ENCODE results near the gene LNX1. TPM values are rescaled to one million over a fixed set of nuclear protein-coding genes. Genes with fewer than 3 reads are reported as not detected.

The LNX1 gene
- total and polyA plus RNA-seq, 7 donors: 2.3 to 7.9 (median 4.6) TPM

DNA sequence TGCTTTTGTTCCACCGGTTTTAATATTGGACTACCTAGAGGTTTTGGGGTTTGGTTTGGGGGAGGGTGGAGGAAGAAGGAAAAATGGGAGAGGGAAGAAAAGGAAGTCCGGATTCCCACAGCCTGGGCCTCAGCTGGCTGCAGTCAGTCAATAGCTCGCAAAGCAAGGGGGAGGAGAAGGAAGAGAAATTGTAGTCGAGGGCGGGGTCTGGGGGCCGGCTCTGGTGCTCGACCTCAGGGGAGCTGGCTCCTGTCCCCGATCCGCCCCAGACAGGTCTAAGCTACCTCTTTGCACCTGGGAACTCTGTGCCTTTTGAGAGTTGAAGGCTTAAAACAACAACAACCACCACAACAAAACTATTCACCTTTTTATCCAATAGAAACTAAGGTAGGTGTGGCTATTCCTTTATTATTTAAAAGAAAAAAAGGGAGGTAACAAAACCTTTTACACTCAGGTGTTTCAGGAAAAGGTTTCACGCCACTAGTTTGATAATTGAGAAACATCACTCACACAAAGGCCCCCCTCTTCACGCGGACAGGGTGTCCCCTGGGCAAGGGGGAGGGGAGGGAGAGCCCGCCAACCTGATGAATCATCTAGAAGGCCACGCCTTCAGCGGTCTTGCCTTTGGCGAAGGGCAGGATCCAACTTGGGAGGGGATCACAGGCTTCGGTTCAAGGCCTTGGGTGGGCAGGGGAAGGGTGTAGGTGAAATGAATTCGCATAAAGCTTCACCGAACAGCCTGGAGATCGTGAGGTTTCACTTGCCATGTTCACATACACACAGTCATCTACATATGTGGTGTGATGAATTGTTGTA is 1.6 kb upstream of the LNX1 start:
- Histone ChIP-seq H3K4me3 (no peak overlapping the region), H3K9me3 (no peaks in the 10 kb centered on the region), H3K4me1 (no peaks in the 10 kb centered on the region), H3K27ac (no peak overlapping the region), H3K27me3 (peaks cover 0 to 9% (median 0%) of the 10 kb centered on the region in 3 donors), H3K36me3 (no peaks in the 10 kb centered on the region)
- no peak for DNase-seq
- WGBS, 2 donors: 15 to 27% methylated on average over 20 of the region's 20 CpGs
- intact Hi-C loops (cut with DNase I): no loop called here
- TF ChIP-seq, protein P1, sequence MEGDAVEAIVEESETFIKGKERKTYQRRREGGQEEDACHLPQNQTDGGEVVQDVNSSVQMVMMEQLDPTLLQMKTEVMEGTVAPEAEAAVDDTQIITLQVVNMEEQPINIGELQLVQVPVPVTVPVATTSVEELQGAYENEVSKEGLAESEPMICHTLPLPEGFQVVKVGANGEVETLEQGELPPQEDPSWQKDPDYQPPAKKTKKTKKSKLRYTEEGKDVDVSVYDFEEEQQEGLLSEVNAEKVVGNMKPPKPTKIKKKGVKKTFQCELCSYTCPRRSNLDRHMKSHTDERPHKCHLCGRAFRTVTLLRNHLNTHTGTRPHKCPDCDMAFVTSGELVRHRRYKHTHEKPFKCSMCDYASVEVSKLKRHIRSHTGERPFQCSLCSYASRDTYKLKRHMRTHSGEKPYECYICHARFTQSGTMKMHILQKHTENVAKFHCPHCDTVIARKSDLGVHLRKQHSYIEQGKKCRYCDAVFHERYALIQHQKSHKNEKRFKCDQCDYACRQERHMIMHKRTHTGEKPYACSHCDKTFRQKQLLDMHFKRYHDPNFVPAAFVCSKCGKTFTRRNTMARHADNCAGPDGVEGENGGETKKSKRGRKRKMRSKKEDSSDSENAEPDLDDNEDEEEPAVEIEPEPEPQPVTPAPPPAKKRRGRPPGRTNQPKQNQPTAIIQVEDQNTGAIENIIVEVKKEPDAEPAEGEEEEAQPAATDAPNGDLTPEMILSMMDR (IDR thresholded peaks at IDR 0.05): no peak
- no peak for TF ChIP-seq EP300 (IDR thresholded peaks at IDR 0.05)
- TF ChIP-seq POLR2AphosphoS5 (IDR thresholded peaks at IDR 0.05): no peak
- no peak for TF ChIP-seq POLR2A (IDR thresholded peaks at IDR 0.05)

DNA sequence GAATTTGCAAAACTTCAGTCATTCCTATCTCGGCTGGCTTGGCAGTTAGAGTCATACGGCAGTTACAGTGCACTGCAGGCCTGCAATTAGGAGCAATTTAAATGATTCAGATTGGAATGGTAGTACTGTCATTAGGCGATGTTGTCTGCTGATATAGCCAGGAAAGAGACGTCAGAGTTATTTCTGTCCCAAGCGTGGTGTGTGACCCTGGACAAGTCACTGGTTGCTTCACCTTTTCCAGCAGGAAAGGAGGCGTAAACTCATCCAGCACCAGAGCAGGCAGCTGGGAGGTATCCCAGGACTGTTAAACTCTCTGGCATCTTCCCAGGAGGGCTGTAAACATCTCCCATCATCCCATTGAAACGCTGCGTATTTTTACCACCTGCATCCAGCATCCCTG is 836 bp upstream of the LNX1 start:
- TF ChIP-seq EP300 (IDR thresholded peaks at IDR 0.05) (no peak), POLR2AphosphoS5 (IDR thresholded peaks at IDR 0.05) (no peak), POLR2A (IDR thresholded peaks at IDR 0.05) (no peak)
- TF ChIP-seq, protein P1 (IDR thresholded peaks at IDR 0.05): no peak
- Histone ChIP-seq H3K27ac (no peak overlapping the region), H3K27me3 (peaks cover 0 to 9% (median 0%) of the 10 kb centered on the region in 3 donors), H3K4me3 (no peak overlapping the region), H3K4me1 (no peaks in the 10 kb centered on the region), H3K36me3 (no peaks in the 10 kb centered on the region), H3K9me3 (no peaks in the 10 kb centered on the region)
- WGBS, 2 donors: 14 to 53% methylated on average over 8 of the region's 8 CpGs
- no peak for DNase-seq
- intact Hi-C loops (cut with DNase I): no loop called here

DNA sequence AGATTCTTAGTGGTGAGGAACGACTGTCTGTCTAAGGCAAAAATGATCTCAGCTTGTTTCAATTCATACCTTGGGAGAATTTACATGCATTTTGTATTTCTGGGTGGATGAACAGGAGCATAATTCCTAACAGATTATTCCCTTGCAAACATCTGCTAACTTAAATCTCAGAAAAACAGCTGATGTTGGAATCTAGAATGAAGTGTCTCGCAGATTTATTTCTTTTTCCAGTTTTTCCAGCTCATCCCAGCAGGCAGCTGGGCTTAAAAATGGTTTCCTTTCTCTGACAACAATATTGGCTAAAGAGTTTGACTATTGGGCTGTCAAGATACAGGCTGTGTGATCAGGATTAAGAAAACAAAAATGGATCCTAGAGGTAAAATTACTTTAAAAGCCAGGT is 1.1 kb downstream of the LNX1 start:
- 39 to 76% methylated on average over 2 of the region's 2 CpGs for WGBS, 2 donors
- Histone ChIP-seq H3K4me1 (peaks cover 0 to 7% (median 0%) of the 10 kb centered on the region in 4 donors), H3K9me3 (no peaks in the 10 kb centered on the region), H3K36me3 (no peaks in the 10 kb centered on the region), H3K4me3 (no peak overlapping the region), H3K27me3 (peaks cover 0 to 9% (median 0%) of the 10 kb centered on the region in 3 donors), H3K27ac (no peak overlapping the region)
- TF ChIP-seq POLR2A (IDR thresholded peaks at IDR 0.05) (no peak), EP300 (IDR thresholded peaks at IDR 0.05) (no peak), POLR2AphosphoS5 (IDR thresholded peaks at IDR 0.05) (no peak)
- TF ChIP-seq, protein P1 (IDR thresholded peaks at IDR 0.05): no peak
- no peak for DNase-seq
- intact Hi-C loops (cut with DNase I): no loop called here

DNA sequence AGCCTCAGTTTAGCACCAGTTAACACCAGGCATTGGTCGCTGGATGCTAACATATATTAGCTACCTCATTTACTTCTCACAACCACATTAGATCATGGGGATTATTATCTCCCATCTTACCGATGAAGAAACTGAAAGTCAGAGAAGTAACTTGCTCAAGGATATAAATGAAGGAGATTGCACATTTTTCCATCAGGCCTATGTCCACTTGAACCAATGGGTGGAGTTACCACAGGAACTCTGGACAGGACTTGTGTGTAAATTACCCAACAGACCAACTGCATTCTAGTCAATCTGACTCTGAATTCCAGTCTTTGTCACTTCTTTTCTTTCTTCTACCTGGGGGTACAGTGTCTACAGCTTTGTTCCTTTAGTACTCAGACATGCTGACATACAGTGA is 1.8 kb downstream of the LNX1 start:
- Histone ChIP-seq H3K27me3 (peaks cover 0 to 9% (median 0%) of the 10 kb centered on the region in 3 donors), H3K9me3 (no peaks in the 10 kb centered on the region), H3K36me3 (no peaks in the 10 kb centered on the region), H3K27ac (no peak overlapping the region), H3K4me3 (no peak overlapping the region), H3K4me1 (peaks cover 0 to 7% (median 0%) of the 10 kb centered on the region in 4 donors)
- TF ChIP-seq, protein P1 (IDR thresholded peaks at IDR 0.05): no peak
- no peak for TF ChIP-seq POLR2A (IDR thresholded peaks at IDR 0.05)
- no peak for TF ChIP-seq EP300 (IDR thresholded peaks at IDR 0.05)
- no peak for TF ChIP-seq POLR2AphosphoS5 (IDR thresholded peaks at IDR 0.05)
- no peak for DNase-seq
- intact Hi-C loops (cut with DNase I): no loop called here
- WGBS, 2 donors: 56 to 87% methylated on average over 2 of the region's 2 CpGs

Data from sigmoid colon (tissue), 7 donors.